Thoracic aorta (tissue), 2 donors: Measurements from ENCODE around the gene SUMF1. TPM values are rescaled to one million over a fixed set of nuclear protein-coding genes. Genes with fewer than 3 reads are reported as not detected.

Experiments used
- ATAC-seq: fragments of 150-250 bp; one replicate; pipeline ENCODE4 v1.8.0; 2017; ENCODE audit warnings: low read depth; ENCODE audit not compliant: insufficient number of reproducible peaks, low FRiP score
- DNase-seq: peaks from one replicate; pipeline ENCODE4 v3.0.0-alpha.2; 2020; ENCODE audit warnings: low spot score
- H3K27ac ChIP-seq, 2 donors: fragments of 200-600 bp; sonication (generic); 1 replicate in 1 of 2; 2 replicates in 1 of 2; pipeline ENCODE4 v1.5.1; 2016; ENCODE audit warnings: mild to moderate bottlenecking in 2 of 2, moderate library complexity in 2 of 2
- H3K27me3 ChIP-seq: fragments of 200-600 bp; sonication (generic); replicated peaks from 2 replicates; pipeline ENCODE4 v1.6.0; 2016; ENCODE audit warnings: mild to moderate bottlenecking; ENCODE audit not compliant: insufficient read depth
- H3K36me3 ChIP-seq: fragments of 200-600 bp; sonication (generic); one replicate; pipeline ENCODE4 v1.5.1; 2016
- H3K4me1 ChIP-seq, 2 donors: fragments of 200-600 bp; sonication (generic); 1 replicate in 1 of 2; 2 replicates in 1 of 2; pipeline versions ENCODE4 v1.5.1 to v1.6.0; 2016; ENCODE audit warnings: low read depth in 2 of 2, mild to moderate bottlenecking in 1 of 2; ENCODE audit not compliant: control insufficient read depth in 1 of 2
- H3K4me3 ChIP-seq: fragments of 200-600 bp; sonication (generic); 2 replicates; pipeline ENCODE4 v1.5.1; 2016; ENCODE audit warnings: mild to moderate bottlenecking
- H3K9me3 ChIP-seq: fragments of 200-600 bp; sonication (generic); 2 replicates; pipeline ENCODE4 v1.5.1; 2016
- total RNA-seq, 2 donors: library from RNA; depleted of rRNA; stranded (reverse); fragments of >200 nt; gene quantifications; one replicate each; pipeline versions ENCODE4 v1.1.0 to v1.2.3, GENCODE V29; 2016
- TF ChIP-seq, protein P1 (sequence below): fragments of 200-600 bp; sonication (generic); IDR thresholded peaks from one replicate; pipeline ENCODE4 v1.5.1; 2019; ENCODE audit warnings: antibody characterized with exemption

SUMF1 gene
- total RNA-seq, 2 donors from 2014 or later: 35.0 to 63.5 TPM

GRCh38 chr3:4395448-4395847 lies 71.6 kb downstream of the SUMF1 start:
- TF ChIP-seq, protein P1, sequence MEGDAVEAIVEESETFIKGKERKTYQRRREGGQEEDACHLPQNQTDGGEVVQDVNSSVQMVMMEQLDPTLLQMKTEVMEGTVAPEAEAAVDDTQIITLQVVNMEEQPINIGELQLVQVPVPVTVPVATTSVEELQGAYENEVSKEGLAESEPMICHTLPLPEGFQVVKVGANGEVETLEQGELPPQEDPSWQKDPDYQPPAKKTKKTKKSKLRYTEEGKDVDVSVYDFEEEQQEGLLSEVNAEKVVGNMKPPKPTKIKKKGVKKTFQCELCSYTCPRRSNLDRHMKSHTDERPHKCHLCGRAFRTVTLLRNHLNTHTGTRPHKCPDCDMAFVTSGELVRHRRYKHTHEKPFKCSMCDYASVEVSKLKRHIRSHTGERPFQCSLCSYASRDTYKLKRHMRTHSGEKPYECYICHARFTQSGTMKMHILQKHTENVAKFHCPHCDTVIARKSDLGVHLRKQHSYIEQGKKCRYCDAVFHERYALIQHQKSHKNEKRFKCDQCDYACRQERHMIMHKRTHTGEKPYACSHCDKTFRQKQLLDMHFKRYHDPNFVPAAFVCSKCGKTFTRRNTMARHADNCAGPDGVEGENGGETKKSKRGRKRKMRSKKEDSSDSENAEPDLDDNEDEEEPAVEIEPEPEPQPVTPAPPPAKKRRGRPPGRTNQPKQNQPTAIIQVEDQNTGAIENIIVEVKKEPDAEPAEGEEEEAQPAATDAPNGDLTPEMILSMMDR: no peak
- ATAC-seq: no peak

DNA sequence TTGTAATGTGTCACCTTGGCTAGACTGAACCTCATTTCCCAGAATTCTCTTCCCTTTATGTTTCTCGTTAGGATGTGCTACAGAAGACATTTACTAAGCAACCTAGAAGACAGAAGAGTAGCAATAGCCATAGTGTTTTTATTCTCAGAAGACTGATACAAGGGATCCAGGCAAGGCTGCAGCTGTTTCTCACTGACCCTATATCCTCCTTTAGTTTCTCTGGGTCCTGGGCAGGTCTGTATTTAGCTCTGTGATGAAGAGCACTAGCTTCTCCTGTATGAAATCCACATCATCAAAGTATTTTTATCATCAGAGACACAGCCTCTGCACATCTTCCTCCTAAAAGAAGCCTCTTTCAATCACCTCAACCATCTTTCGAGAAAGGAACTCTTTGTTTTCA lies 72.5 kb downstream of the SUMF1 start:
- ATAC-seq (no peak), DNase-seq (no peak)
- Histone ChIP-seq H3K9me3 (no peaks in the 10 kb centered on the region), H3K36me3 (no peaks in the 10 kb centered on the region), H3K4me3 (no peak overlapping the region), H3K4me1 (no peaks in the 10 kb centered on the region), H3K27me3 (no peaks in the 10 kb centered on the region), H3K27ac (no peak overlapping the region)
- TF ChIP-seq, protein P1: no peak

More at GRCh38 chr3:4395448-4395847, 71.6 kb downstream of the SUMF1 start:
- Histone ChIP-seq H3K27me3 (no peaks in the 10 kb centered on the region), H3K4me1 (no peaks in the 10 kb centered on the region), H3K36me3 (no peaks in the 10 kb centered on the region), H3K4me3 (no peak overlapping the region), H3K9me3 (no peaks in the 10 kb centered on the region), H3K27ac (no peak overlapping the region)
- no peak for DNase-seq

DNA sequence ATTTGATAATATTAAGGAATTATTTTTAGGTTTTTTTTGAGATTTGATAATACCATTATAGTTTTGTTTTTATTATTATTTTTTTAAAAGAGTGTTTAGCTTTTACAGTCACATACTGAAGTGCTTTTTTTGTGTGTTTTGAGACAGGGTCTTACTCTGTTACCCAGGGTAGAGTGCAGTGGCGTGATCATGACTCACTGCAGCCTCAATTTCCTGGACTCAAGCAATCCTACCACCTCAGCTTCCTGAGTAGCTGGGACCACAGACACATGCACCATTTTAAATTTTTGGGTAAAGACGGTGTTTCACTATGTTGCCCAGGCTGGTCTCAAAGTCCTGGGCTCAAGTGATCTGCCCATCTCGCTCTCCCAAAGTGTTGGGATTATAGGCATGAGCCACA lies 73.0 kb downstream of the SUMF1 start:
- H3K4me3 ChIP-seq: no peak overlapping the region
- H3K4me1 ChIP-seq: no peaks in the 10 kb centered on the region
- H3K9me3 ChIP-seq: no peaks in the 10 kb centered on the region
- no peaks in the 10 kb centered on the region for H3K27me3 ChIP-seq
- TF ChIP-seq, protein P1: no peak
- H3K36me3 ChIP-seq: no peaks in the 10 kb centered on the region
- DNase-seq: no peak
- no peak for ATAC-seq
- H3K27ac ChIP-seq: no peak overlapping the region

- Histone ChIP-seq H3K4me1 (no peaks in the 10 kb centered on the region), H3K9me3 (no peaks in the 10 kb centered on the region), H3K27me3 (no peaks in the 10 kb centered on the region), H3K4me3 (no peak overlapping the region), H3K36me3 (no peaks in the 10 kb centered on the region), H3K27ac (no peak overlapping the region)
- ATAC-seq (no peak), DNase-seq (no peak)
- TF ChIP-seq, protein P1: no peak
Observed at GRCh38 chr3:4392992-4393391, 74.1 kb downstream of the SUMF1 start.

DNA sequence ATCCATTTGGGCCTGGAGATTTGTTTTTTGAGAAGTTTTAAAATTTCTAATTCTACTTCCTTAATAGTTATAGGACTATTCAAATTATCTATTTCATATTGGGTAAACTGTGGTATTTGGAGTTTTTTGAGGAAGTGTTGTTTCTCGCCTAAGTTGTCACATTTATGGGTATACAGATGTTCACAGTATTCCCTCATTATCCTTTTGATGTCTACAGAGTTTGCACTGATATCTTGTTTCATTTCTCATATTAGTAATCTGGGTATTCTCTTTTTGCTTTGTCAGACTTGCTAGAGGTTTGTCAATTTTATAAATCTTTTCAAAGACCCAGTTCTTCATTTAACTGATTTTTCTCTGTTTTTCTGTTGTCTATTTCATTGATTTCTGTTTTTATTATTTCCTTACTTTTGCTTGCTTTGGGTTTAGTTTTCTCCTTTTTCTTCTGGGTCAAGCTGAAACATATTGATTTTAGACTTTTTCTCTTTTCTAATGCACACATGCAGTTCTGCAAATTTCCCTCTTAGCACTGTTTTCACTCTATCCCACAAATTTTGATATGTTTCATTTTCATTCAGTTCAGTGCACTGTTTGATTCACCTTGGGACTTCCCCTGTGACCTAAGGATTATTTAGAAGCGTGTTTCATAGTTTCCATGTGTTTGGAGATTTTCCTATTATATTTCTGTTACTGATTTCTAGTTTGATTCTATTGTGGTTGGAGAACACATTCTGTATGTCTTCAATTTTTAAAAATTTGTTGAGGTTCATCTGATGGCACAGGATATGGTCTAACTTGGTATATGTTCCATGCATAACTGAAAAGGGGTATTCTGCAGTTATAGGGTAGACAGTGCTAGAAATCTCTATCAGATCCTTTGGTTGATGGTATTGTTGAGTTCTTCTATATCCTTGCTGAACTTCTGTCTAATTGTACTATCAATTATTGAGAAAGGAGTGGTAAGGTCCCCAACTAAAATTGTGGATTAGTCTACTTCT lies 79.6 kb downstream of the SUMF1 start:
- Histone ChIP-seq H3K27me3 (no peaks in the 10 kb centered on the region), H3K4me1 (no peaks in the 10 kb centered on the region), H3K9me3 (no peaks in the 10 kb centered on the region), H3K4me3 (no peak overlapping the region), H3K27ac (no peak overlapping the region), H3K36me3 (no peaks in the 10 kb centered on the region)
- TF ChIP-seq, protein P1: no peak
- no peak for ATAC-seq
- DNase-seq: no peak
